Measurements from ENCODE around the gene IBSP. TPM values are rescaled to one million over a fixed set of nuclear protein-coding genes. Genes with fewer than 3 reads are reported as not detected.

IBSP gene
- total and polyA plus RNA-seq, 9 of the 15 experiments (the other 6 are each of a cell fraction or from before 2014, with no cell fraction given), result not detected

DNA sequence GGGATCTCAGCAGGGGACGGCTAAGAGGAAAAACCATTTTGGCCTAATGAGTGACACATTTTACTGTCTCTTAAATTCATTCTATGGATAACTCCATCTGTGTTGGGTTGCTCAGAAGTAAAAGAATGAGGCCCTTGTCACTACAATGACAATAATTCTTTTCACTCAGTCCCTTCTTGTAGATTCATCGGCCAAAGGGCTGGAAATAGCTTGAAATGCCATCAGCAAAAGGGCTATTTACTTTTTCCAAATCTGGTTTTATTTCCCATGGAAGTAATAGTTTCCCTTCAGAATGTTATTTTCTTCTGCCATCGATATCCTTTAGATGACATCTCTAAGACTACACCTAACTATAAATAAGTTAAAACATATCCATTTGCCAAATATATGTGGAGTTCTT lies 40.8 kb downstream of the IBSP start:
- ATAC-seq, result no peak
- no peak overlapping the region for H2AFZ ChIP-seq (ENCODE audit: low read depth, low read length)
- in situ Hi-C loops (cut with MboI), result loop anchor here (5.0 to 10.0 kb wide), 3 partner anchors 158 to 945 kb away; partner anchors contain the start of gene C4orf36
- H3K4me3 ChIP-seq, result no peak overlapping the region
- no peak for FAIRE-seq
- WGBS (ENCODE audit: insufficient coverage, low coverage, missing lambda C conversion rate), result 9% methylated on average over 3 of the region's 3 CpGs
- no peaks in the 10 kb centered on the region for H3K27me3 ChIP-seq (ENCODE audit: control insufficient read depth in 2 of 2, insufficient read depth in 2 of 2, low read length in 2 of 2)
- DNase-seq (ENCODE audit: extremely low read depth in 1 of 4, low spot score in 3 of 4), result no peak
- no TSS peak for BruUV-seq (replicated peaks)
- H3K79me2 ChIP-seq (ENCODE audit: control insufficient read depth, insufficient read depth, low read length), result no peaks in the 10 kb centered on the region
- no peaks in the 10 kb centered on the region; the same call in 1 of the 2 replicates for H4K20me1 ChIP-seq (replicated peaks; ENCODE audit: control insufficient read depth, insufficient read depth, low read length)
- H3K4me1 ChIP-seq (replicated peaks in 1 of 2; ENCODE audit: control insufficient read depth in 2 of 2, insufficient read depth in 2 of 2, low read length in 2 of 2), result no peaks in the 10 kb centered on the region
- intact Hi-C loops (cut with micrococcal nuclease), result no loop called here
- ChIA-PET CTCF (ENCODE audit: low intra/inter-chr PET ratio) (interaction anchor here (2.8 kb wide), 1 partner anchor 161 kb away, joined by 27 read pairs; no protein-coding TSS in a partner anchor), POLR2A (no interaction called here)
- H3K36me3 ChIP-seq (ENCODE audit: control insufficient read depth, insufficient read depth, low read length), result no peaks in the 10 kb centered on the region
- no peaks in the 10 kb centered on the region for H3K9me3 ChIP-seq (replicated peaks; ENCODE audit: control insufficient read depth, insufficient read depth, low read depth, low read length)
- H3K4me2 ChIP-seq (ENCODE audit: insufficient read depth, low read length), result no peak overlapping the region
- H3K27ac ChIP-seq (ENCODE audit: extremely low read depth, low read depth, low read length), result no peak overlapping the region
- H3K9ac ChIP-seq (ENCODE audit: insufficient read depth in 1 of 2, low read depth in 2 of 2, low read length in 2 of 2), result no peak overlapping the region
- no peaks in the 10 kb centered on the region for H3K9me1 ChIP-seq (ENCODE audit: control insufficient read depth, insufficient read depth, low read length)
- no peak for TF ChIP-seq ADNP (tag; IDR thresholded peaks at IDR 0.05)
- TF ChIP-seq XRCC4 (IDR thresholded peaks at IDR 0.05; ENCODE audit: extremely low read depth, insufficient read depth, insufficient read length), result no peak
- TF ChIP-seq, protein P1, sequence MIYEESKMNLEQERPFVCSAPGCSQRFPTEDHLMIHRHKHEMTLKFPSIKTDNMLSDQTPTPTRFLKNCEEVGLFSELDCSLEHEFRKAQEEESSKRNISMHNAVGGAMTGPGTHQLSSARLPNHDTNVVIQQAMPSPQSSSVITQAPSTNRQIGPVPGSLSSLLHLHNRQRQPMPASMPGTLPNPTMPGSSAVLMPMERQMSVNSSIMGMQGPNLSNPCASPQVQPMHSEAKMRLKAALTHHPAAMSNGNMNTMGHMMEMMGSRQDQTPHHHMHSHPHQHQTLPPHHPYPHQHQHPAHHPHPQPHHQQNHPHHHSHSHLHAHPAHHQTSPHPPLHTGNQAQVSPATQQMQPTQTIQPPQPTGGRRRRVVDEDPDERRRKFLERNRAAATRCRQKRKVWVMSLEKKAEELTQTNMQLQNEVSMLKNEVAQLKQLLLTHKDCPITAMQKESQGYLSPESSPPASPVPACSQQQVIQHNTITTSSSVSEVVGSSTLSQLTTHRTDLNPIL (CRISPR knock-in tag; IDR thresholded peaks at IDR 0.05), result no peak
- TF ChIP-seq, protein P2, sequence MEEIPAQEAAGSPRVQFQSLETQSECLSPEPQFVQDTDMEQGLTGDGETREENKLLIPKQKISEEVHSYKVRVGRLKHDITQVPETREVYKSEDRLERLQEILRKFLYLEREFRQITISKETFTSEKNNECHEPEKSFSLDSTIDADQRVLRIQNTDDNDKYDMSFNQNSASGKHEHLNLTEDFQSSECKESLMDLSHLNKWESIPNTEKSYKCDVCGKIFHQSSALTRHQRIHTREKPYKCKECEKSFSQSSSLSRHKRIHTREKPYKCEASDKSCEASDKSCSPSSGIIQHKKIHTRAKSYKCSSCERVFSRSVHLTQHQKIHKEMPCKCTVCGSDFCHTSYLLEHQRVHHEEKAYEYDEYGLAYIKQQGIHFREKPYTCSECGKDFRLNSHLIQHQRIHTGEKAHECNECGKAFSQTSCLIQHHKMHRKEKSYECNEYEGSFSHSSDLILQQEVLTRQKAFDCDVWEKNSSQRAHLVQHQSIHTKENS (CRISPR knock-in tag; IDR thresholded peaks at IDR 0.05), result no peak
- no peak for TF ChIP-seq ILK (tag; IDR thresholded peaks at IDR 0.05; ENCODE audit: borderline replicate concordance, low read depth)
- TF ChIP-seq STAT5B (CRISPR knock-in tag; IDR thresholded peaks at IDR 0.05), result no peak
- no peak for TF ChIP-seq FOXA1 (IDR thresholded peaks at IDR 0.05; ENCODE audit: borderline replicate concordance)
- TF ChIP-seq, protein P3, sequence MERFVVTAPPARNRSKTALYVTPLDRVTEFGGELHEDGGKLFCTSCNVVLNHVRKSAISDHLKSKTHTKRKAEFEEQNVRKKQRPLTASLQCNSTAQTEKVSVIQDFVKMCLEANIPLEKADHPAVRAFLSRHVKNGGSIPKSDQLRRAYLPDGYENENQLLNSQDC (CRISPR knock-in tag; IDR thresholded peaks at IDR 0.05), result no peak
- TF ChIP-seq TBP (optimal IDR thresholded peaks at IDR 0.05; ENCODE audit: low read depth, low read length), result no peak
- TF ChIP-seq TEAD4 (IDR thresholded peaks at IDR 0.05; ENCODE audit: low read length), result no peak
- no peak for TF ChIP-seq TEAD4 (CRISPR knock-in tag; IDR thresholded peaks at IDR 0.05; ENCODE audit: borderline replicate concordance)
- TF ChIP-seq, protein P4, sequence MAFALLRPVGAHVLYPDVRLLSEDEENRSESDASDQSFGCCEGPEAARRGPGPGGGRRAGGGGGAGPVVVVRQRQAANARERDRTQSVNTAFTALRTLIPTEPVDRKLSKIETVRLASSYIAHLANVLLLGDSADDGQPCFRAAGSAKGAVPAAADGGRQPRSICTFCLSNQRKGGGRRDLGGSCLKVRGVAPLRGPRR (CRISPR knock-in tag; IDR thresholded peaks at IDR 0.05), result no peak
- no peak for TF ChIP-seq KLF6 (CRISPR knock-in tag; IDR thresholded peaks at IDR 0.05; ENCODE audit: borderline replicate concordance)
- TF ChIP-seq, protein P5, sequence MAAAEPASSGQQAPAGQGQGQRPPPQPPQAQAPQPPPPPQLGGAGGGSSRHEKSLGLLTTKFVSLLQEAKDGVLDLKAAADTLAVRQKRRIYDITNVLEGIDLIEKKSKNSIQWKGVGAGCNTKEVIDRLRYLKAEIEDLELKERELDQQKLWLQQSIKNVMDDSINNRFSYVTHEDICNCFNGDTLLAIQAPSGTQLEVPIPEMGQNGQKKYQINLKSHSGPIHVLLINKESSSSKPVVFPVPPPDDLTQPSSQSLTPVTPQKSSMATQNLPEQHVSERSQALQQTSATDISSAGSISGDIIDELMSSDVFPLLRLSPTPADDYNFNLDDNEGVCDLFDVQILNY (CRISPR knock-in tag; IDR thresholded peaks at IDR 0.05), result no peak
- no peak for TF ChIP-seq MCM3 (IDR thresholded peaks at IDR 0.05)
- no peak for TF ChIP-seq ATF7 (IDR thresholded peaks at IDR 0.05)
- TF ChIP-seq NFIX (CRISPR knock-in tag; IDR thresholded peaks at IDR 0.05; ENCODE audit: low read depth), result no peak
- TF ChIP-seq ZNF224 (CRISPR knock-in tag; IDR thresholded peaks at IDR 0.05), result no peak
- TF ChIP-seq ZNF41 (CRISPR knock-in tag; conservative IDR thresholded peaks at IDR 0.05), result no peak
